GM12891 (cell line): ENCODE measurements around the gene MAMDC4.
"Not testable (repeated sequence)": the region's sequence is repeated elsewhere in the genome, so short reads cannot be mapped to it uniquely, and the experiment has no call there.

Experiments used
- DNase-seq: peaks from one replicate; pipeline ENCODE4 v3.0.0; 2011; ENCODE audit warnings: low spot score; ENCODE audit not compliant: insufficient read length
- FAIRE-seq: peaks from 2 replicates; lab custom pipeline; 2011; peaks lifted over from hg19 to GRCh38; lab: Jason Lieb, UNC
- PAX5 ChIP-seq: IDR thresholded peaks from 2 replicates; pipeline ENCODE4 v1.6.1; 2011; ENCODE audit warnings: low read length, moderate library complexity, mild to moderate bottlenecking; ENCODE audit not compliant: insufficient read depth, severe bottlenecking
- POLR2A ChIP-seq: IDR thresholded peaks from 2 replicates; pipeline ENCODE4 v1.6.1; 2011; ENCODE audit warnings: low read depth, low read length, control low read depth
- POLR2AphosphoS5 ChIP-seq: IDR thresholded peaks from 2 replicates; pipeline ENCODE4 v1.6.1; 2011; ENCODE audit warnings: low read depth, low read length, control low read depth
- POU2F2 ChIP-seq: IDR thresholded peaks from 2 replicates; pipeline ENCODE4 v1.6.1; 2011; ENCODE audit warnings: low read depth, mild to moderate bottlenecking, control low read depth, low read length, moderate library complexity
- SPI1 ChIP-seq: IDR thresholded peaks from 2 replicates; pipeline ENCODE4 v1.6.1; 2011; ENCODE audit warnings: low read depth, low read length, control low read depth
- TAF1 ChIP-seq: IDR thresholded peaks from 2 replicates; pipeline ENCODE4 v1.6.1; 2011; ENCODE audit warnings: low read depth, low read length, control low read depth

The MAMDC4 gene

GRCh38 chr9:136862849-136863622 is 10.9 kb downstream of the MAMDC4 start:
- no peak for DNase-seq

GRCh38 chr9:136863623-136864273 is 11.6 kb downstream of the MAMDC4 start:
- FAIRE-seq: no peak
- DNase-seq: no peak
- TF ChIP-seq PAX5 (no peak), POLR2A (no peak), POU2F2 (no peak), TAF1 (no peak), SPI1 (no peak)

More at GRCh38 chr9:136862849-136863622, 10.9 kb downstream of the MAMDC4 start:
- no peak for TF ChIP-seq SPI1
- no peak for TF ChIP-seq TAF1
- no peak for TF ChIP-seq POLR2A
- no peak for TF ChIP-seq POU2F2
- TF ChIP-seq POLR2AphosphoS5: no peak
- TF ChIP-seq PAX5: no peak
- FAIRE-seq: no peak

- DNase-seq (no peak), FAIRE-seq (no peak)
- no peak for TF ChIP-seq SPI1
- TF ChIP-seq PAX5: no peak
- no peak for TF ChIP-seq POLR2AphosphoS5
- no peak for TF ChIP-seq TAF1
- no peak for TF ChIP-seq POLR2A
- no peak for TF ChIP-seq POU2F2
Measured at GRCh38 chr9:136865041-136865767, 13.1 kb downstream of the MAMDC4 start.

GRCh38 chr9:136865768-136866103 is 13.6 kb downstream of the MAMDC4 start:
- DNase-seq: peak; percentile 48
- TF ChIP-seq SPI1: no peak
- TF ChIP-seq POU2F2: no peak
- no peak for TF ChIP-seq POLR2A
- TF ChIP-seq PAX5: no peak
- TF ChIP-seq TAF1: no peak
- no peak for FAIRE-seq

- not testable (repeated sequence) for FAIRE-seq, DNase-seq
Measured at GRCh38 chr9:136866898-136867421, 14.8 kb downstream of the MAMDC4 start.

- DNase-seq: no peak
- TF ChIP-seq SPI1 (no peak), TAF1 (no peak), POLR2AphosphoS5 (no peak), POLR2A (no peak), POU2F2 (no peak), PAX5 (no peak)
- FAIRE-seq: no peak
Measured at GRCh38 chr9:136867480-136867879, 15.3 kb downstream of the MAMDC4 start.

- DNase-seq (no peak), FAIRE-seq (no peak)
- TF ChIP-seq TAF1 (no peak), POU2F2 (no peak), PAX5 (no peak), SPI1 (no peak)
Measured at GRCh38 chr9:136867917-136868316, 15.8 kb downstream of the MAMDC4 start.

GRCh38 chr9:136868644-136869043 is 16.5 kb downstream of the MAMDC4 start:
- FAIRE-seq (no peak), DNase-seq (no peak)

GRCh38 chr9:136869611-136870010 is 17.5 kb downstream of the MAMDC4 start:
- not testable (repeated sequence) for FAIRE-seq, DNase-seq

More at GRCh38 chr9:136868644-136869043, 16.5 kb downstream of the MAMDC4 start:
- no peak for TF ChIP-seq POLR2A
- TF ChIP-seq POU2F2: no peak
- no peak for TF ChIP-seq PAX5
- no peak for TF ChIP-seq POLR2AphosphoS5
- TF ChIP-seq TAF1: no peak
- no peak for TF ChIP-seq SPI1

GRCh38 chr9:136875155-136875554 is 23.0 kb downstream of the MAMDC4 start:
- TF ChIP-seq TAF1: no peak
- no peak for TF ChIP-seq POLR2AphosphoS5
- no peak for TF ChIP-seq PAX5
- no peak for TF ChIP-seq SPI1
- TF ChIP-seq POLR2A: no peak
- TF ChIP-seq POU2F2: no peak
- DNase-seq: no peak
- FAIRE-seq: no peak
